IMR-90 (cell line): ENCODE results near the gene CEP97. TPM values are rescaled to one million over a fixed set of nuclear protein-coding genes. Genes with fewer than 3 reads are reported as not detected.

Source experiments
- ATAC-seq: fragments of 200-7000 bp; cut with Tn5 transposase; 2 replicates; pipeline ENCODE4 v1.9.1; 2020; ENCODE audit warnings: low read depth, mild to moderate bottlenecking, moderate library complexity
- BruUV-seq: library from RNA; stranded (reverse); fragments of 400-500 nt; replicated peaks from 2 replicates; lab custom pipeline; 2021; lab: Mats Ljungman, UMichigan
- CTCF ChIA-PET: fragments of 300-600 bp; formaldehyde crosslinking; extraction: SDS; loops from one replicate; lab custom pipeline; 2021; ENCODE audit warnings: antibody characterized with exemption; lab: Yijun Ruan, JAX
- POLR2A ChIA-PET: fragments of 300-600 bp; sonication (Branson Sonifier 250); formaldehyde crosslinking; loops from one replicate; lab custom pipeline; 2022; ENCODE audit warnings: antibody characterized with exemption; ENCODE audit not compliant: unreplicated experiment; lab: Charles Lee
- DNase-seq: peaks from one replicate; pipeline ENCODE4 v3.0.0; 2013
- H2AFZ ChIP-seq: replicated peaks from 2 replicates; pipeline ENCODE3; 2013; ENCODE audit warnings: low read length, mild to moderate bottlenecking; ENCODE audit not compliant: poor library complexity
- H2AK5ac ChIP-seq: 2 replicates; pipeline ENCODE4 v1.6.1; 2013; ENCODE audit warnings: low read depth, low read length, inconsistent platforms
- H2AK9ac ChIP-seq: replicated peaks from 2 replicates; pipeline ENCODE3; 2013; ENCODE audit warnings: mild to moderate bottlenecking, low read depth, low read length, moderate library complexity; ENCODE audit not compliant: poor library complexity
- H2BK120ac ChIP-seq: 2 replicates; pipeline ENCODE4 v1.6.1; 2013; ENCODE audit warnings: low read depth, low read length, inconsistent platforms
- H2BK15ac ChIP-seq: 3 replicates; pipeline ENCODE4 v1.6.1; 2013; ENCODE audit warnings: low read depth, low read length, inconsistent platforms
- H2BK20ac ChIP-seq: 2 replicates; pipeline ENCODE4 v1.6.1; 2013; ENCODE audit warnings: low read depth, mild to moderate bottlenecking, inconsistent platforms, low read length, moderate library complexity
- H2BK5ac ChIP-seq: 2 replicates; pipeline ENCODE4 v1.6.1; 2013; ENCODE audit warnings: mild to moderate bottlenecking, low read depth, low read length, inconsistent platforms; ENCODE audit not compliant: poor library complexity, severe bottlenecking
- H3K14ac ChIP-seq: replicated peaks from 2 replicates; pipeline ENCODE4 v1.6.1; 2013; ENCODE audit warnings: low read depth, low read length, inconsistent platforms
- H3K18ac ChIP-seq: 2 replicates; pipeline ENCODE4 v1.6.1; 2013; ENCODE audit warnings: low read depth, low read length, control low read depth
- H3K23ac ChIP-seq: 2 replicates; pipeline ENCODE4 v1.6.1; 2013; ENCODE audit warnings: low read depth, low read length, inconsistent platforms
- H3K27ac ChIP-seq: 2 replicates; pipeline ENCODE4 v1.5.1; 2013; ENCODE audit warnings: mild to moderate bottlenecking, control low read depth, low read length; ENCODE audit not compliant: insufficient read depth
- H3K27me3 ChIP-seq: 2 replicates; pipeline ENCODE4 v1.6.1; 2013; ENCODE audit warnings: low read length; ENCODE audit not compliant: control insufficient read depth, insufficient read depth
- H3K36me3 ChIP-seq: 2 replicates; pipeline ENCODE4 v1.6.1; 2013; ENCODE audit warnings: low read length, mixed read lengths; ENCODE audit not compliant: control insufficient read depth, insufficient read depth
- H3K4ac ChIP-seq: 2 replicates; pipeline ENCODE4 v1.6.1; 2013; ENCODE audit warnings: low read depth, low read length, inconsistent platforms
- H3K4me1 ChIP-seq: 2 replicates; pipeline ENCODE4 v1.6.1; 2013; ENCODE audit warnings: low read length, mixed read lengths; ENCODE audit not compliant: control insufficient read depth, insufficient read depth
- H3K4me2 ChIP-seq: 2 replicates; pipeline ENCODE4 v1.6.1; 2013; ENCODE audit warnings: low read depth, mild to moderate bottlenecking, control low read depth, low read length, moderate library complexity
- H3K4me3 ChIP-seq: 2 replicates; pipeline ENCODE4 v1.5.1; 2013; ENCODE audit warnings: low read depth, mild to moderate bottlenecking, control low read depth, low read length, moderate library complexity; ENCODE audit not compliant: insufficient read depth
- H3K56ac ChIP-seq: 2 replicates; pipeline ENCODE4 v1.6.1; 2013; ENCODE audit warnings: low read length, inconsistent platforms; ENCODE audit not compliant: insufficient read depth; ENCODE audit errors: extremely low read depth
- H3K79me1 ChIP-seq, 2 experiments: 2 replicates each; pipeline ENCODE4 v1.6.1; 2013; ENCODE audit warnings: low read length in 2 of 2, inconsistent platforms in 1 of 2, low read depth in 1 of 2
- H3K9ac ChIP-seq: 2 replicates; pipeline ENCODE4 v1.6.1; 2013; ENCODE audit warnings: low read depth, low read length, control low read depth
- H3K9me1 ChIP-seq: 2 replicates; pipeline ENCODE4 v1.6.1; 2013; ENCODE audit warnings: low read length, inconsistent platforms; ENCODE audit not compliant: insufficient read depth
- H3K9me3 ChIP-seq: 2 replicates; pipeline ENCODE4 v1.6.1; 2013; ENCODE audit warnings: low read length; ENCODE audit not compliant: control insufficient read depth, insufficient read depth
- H4K20me1 ChIP-seq: 2 replicates; pipeline ENCODE4 v1.6.1; 2013; ENCODE audit warnings: low read length, inconsistent platforms; ENCODE audit not compliant: insufficient read depth
- H4K5ac ChIP-seq: 2 replicates; pipeline ENCODE4 v1.6.1; 2013; ENCODE audit warnings: mild to moderate bottlenecking, low read depth, low read length, control low read depth
- H4K8ac ChIP-seq, 2 experiments: 2 replicates each; pipeline ENCODE4 v1.6.1; 2013; ENCODE audit warnings: low read depth in 2 of 2, low read length in 2 of 2, control low read depth in 1 of 2, inconsistent platforms in 1 of 2
- H4K91ac ChIP-seq: 2 replicates; pipeline ENCODE4 v1.6.1; 2013; ENCODE audit warnings: low read depth, low read length, inconsistent platforms; ENCODE audit not compliant: insufficient read depth
- CEBPB ChIP-seq: IDR thresholded peaks from 2 replicates; pipeline ENCODE4 v1.6.1; 2012; ENCODE audit warnings: low read depth, low read length, improper control_type of control experiment
- RAD21 ChIP-seq: IDR thresholded peaks from 2 replicates; pipeline ENCODE4 v1.6.1; 2012; ENCODE audit warnings: low read length, improper control_type of control experiment
- WGBS, 2 experiments: methylation state at CpG; one replicate each; pipeline versions ENCODE4 v1.1.5 to v1.1.7; 2013; ENCODE audit warnings: missing lambda C conversion rate in 2 of 2; ENCODE audit not compliant: insufficient read length in 1 of 2; ENCODE audit errors: extremely low coverage in 2 of 2; 5-methylcytosine and 5-hydroxymethylcytosine counted together
- dilution Hi-C: fragments of 300-500 bp; cut with HindIII; formaldehyde crosslinking; loops from one replicate; pipeline ENCODE4 v1.14.3; 2018; ENCODE audit warnings: low sequenced_read_pairs; ENCODE audit not compliant: unreplicated experiment
- in situ Hi-C: fragments of 300-500 bp; cut with MboI; formaldehyde crosslinking; loops from 3 replicates; pipeline ENCODE4 v1.14.3; 2019; ENCODE audit warnings: low sequenced_read_pairs, inconsistent platforms, mixed read lengths
- intact Hi-C: fragments of 100-400 bp; cut with micrococcal nuclease; formaldehyde crosslinking; loops from 2 replicates; pipeline ENCODE4 v1.10.0; 2022
- polyA plus RNA-seq, 3 experiments: library from polyadenylated mRNA; depleted of rRNA; stranded (reverse); fragments of >200 nt; gene quantifications; 2 replicates each; pipeline ENCODE4 v1.2.3, GENCODE V29; 2012; ENCODE audit warnings: low replicate concordance in 1 of 3
- total RNA-seq: library from RNA; depleted of rRNA; stranded (reverse); fragments of >200 nt; gene quantifications from 2 replicates; pipeline ENCODE4 v1.2.3, GENCODE V29; 2012; rRNA removed

Gene CEP97
- total and polyA plus RNA-seq, 2 of the 4 experiments (the other 2 are of a cell fraction) = 2.0 to 21.9 TPM

- no TSS peak for BruUV-seq
- H4K20me1 ChIP-seq = no peaks in the 10 kb centered on the region
- no peak overlapping the region for H2AFZ ChIP-seq
- no peak overlapping the region for H2BK120ac ChIP-seq
- no peak overlapping the region for H4K8ac ChIP-seq
- no peak overlapping the region for H4K91ac ChIP-seq
- DNase-seq = no peak
- ATAC-seq = no peak
- dilution Hi-C loops (no loop called here), intact Hi-C loops (no loop called here), in situ Hi-C loops (no loop called here)
- H4K5ac ChIP-seq = no peak overlapping the region
- H3K23ac ChIP-seq = no peak overlapping the region
- no peak overlapping the region for H3K27ac ChIP-seq
- no peak overlapping the region for H3K14ac ChIP-seq
- no CpG with 5 or more reads among the region's 2 CpGs for WGBS, 2 experiments
- TF ChIP-seq RAD21 = no peak
- TF ChIP-seq CEBPB = peak; percentile 71
- H3K36me3 ChIP-seq = peaks cover 11% of the 10 kb centered on the region
- ChIA-PET CTCF (no interaction called here), POLR2A (no interaction called here)
- H3K4ac ChIP-seq = no peak overlapping the region
- peaks cover 6% of the 10 kb centered on the region; the same call in 1 of the 2 replicates for H3K9me1 ChIP-seq
- no peak overlapping the region for H3K56ac ChIP-seq
- no peaks in the 10 kb centered on the region for H3K9me3 ChIP-seq
- H3K4me2 ChIP-seq = no peak overlapping the region
- H2AK9ac ChIP-seq = no peak overlapping the region
- H3K4me3 ChIP-seq = no peak overlapping the region
- no peak overlapping the region for H2BK5ac ChIP-seq
- H2BK15ac ChIP-seq = no peak overlapping the region
- H2AK5ac ChIP-seq = no peak overlapping the region
- H3K18ac ChIP-seq = no peak overlapping the region
- H3K4me1 ChIP-seq = no peaks in the 10 kb centered on the region; the same call in 1 of the 2 replicates
- no peaks in the 10 kb centered on the region for H3K27me3 ChIP-seq
- H3K79me1 ChIP-seq = peaks cover 11 to 12% of the 10 kb centered on the region in 2 experiments; a peak in 3 of 4 replicates
- no peak overlapping the region for H3K9ac ChIP-seq
- no peak overlapping the region for H2BK20ac ChIP-seq
These were observed 95.3 kb downstream of the CEP97 start for GRCh38 chr3:101819649-101820206.

Other genes starting within 250 kb of the CEP97 start
- gene SENP7, start 211.4 kb upstream of the CEP97 start, total RNA-seq = 8.4 and 14.7 TPM in 2 replicates
- 4.4 and 5.5 TPM in 2 replicates for gene SENP7, start 211.4 kb upstream of the CEP97 start, polyA plus RNA-seq (2012; rRNA removed)
- 17.0 and 27.2 TPM in 2 replicates for gene TRMT10C, start 162.7 kb upstream of the CEP97 start, total RNA-seq
- gene TRMT10C, start 162.7 kb upstream of the CEP97 start, polyA plus RNA-seq (2012; rRNA removed) = 11.6 and 13.6 TPM in 2 replicates
- gene PCNP, start 150.4 kb upstream of the CEP97 start, total RNA-seq = 34.6 and 87.5 TPM in 2 replicates
- gene PCNP, start 150.4 kb upstream of the CEP97 start, polyA plus RNA-seq (2012; rRNA removed) = 39.5 and 53.2 TPM in 2 replicates
- 17.2 and 25.8 TPM in 2 replicates for gene ZBTB11, start 47.5 kb upstream of the CEP97 start, total RNA-seq
- gene ZBTB11, start 47.5 kb upstream of the CEP97 start, polyA plus RNA-seq (2012; rRNA removed) = 5.4 and 6.0 TPM in 2 replicates
- 953 and 1,539 TPM in 2 replicates for gene RPL24, start 37.9 kb upstream of the CEP97 start, total RNA-seq
- 764 and 1,054 TPM in 2 replicates for gene RPL24, start 37.9 kb upstream of the CEP97 start, polyA plus RNA-seq (2012; rRNA removed)
- gene NXPE3, start 54.6 kb downstream of the CEP97 start, total RNA-seq = 23.1 and 23.8 TPM in 2 replicates
- 18.5 and 20.0 TPM in 2 replicates for gene NXPE3, start 54.6 kb downstream of the CEP97 start, polyA plus RNA-seq (2012; rRNA removed)
- 35.0 and 43.0 TPM in 2 replicates for gene NFKBIZ, start 124.9 kb downstream of the CEP97 start, total RNA-seq
- 40.9 and 56.2 TPM in 2 replicates for gene NFKBIZ, start 124.9 kb downstream of the CEP97 start, polyA plus RNA-seq (2012; rRNA removed)